KG1 (cell line): ENCODE results near the gene MVB12B.

ENCODE experiments used
- DNase-seq: peaks from one replicate; lab custom pipeline; 2025; lab: John Stamatoyannopoulos, UW

The MVB12B gene

DNA sequence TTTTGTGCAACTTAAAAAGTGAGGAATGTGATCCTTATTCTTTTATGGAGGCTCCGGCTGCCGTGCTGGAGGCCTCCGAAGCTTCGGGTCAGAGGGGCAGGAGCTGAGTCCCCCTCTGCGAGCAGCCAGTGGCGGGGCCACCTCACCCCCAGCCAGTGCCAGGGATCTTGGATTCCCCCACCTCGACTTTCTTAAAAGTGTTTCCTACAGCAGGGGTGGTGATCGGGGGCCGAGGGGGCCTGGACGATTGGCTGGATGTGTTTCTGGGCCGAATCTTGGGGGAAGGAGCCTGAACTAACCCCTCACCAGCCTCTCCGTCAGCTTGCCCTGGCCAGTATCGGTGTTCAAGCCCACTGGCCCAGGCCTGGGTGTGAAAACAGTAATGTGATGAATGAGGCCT lies 194.9 kb downstream of the MVB12B start:
- DNase-seq: no peak

DNA sequence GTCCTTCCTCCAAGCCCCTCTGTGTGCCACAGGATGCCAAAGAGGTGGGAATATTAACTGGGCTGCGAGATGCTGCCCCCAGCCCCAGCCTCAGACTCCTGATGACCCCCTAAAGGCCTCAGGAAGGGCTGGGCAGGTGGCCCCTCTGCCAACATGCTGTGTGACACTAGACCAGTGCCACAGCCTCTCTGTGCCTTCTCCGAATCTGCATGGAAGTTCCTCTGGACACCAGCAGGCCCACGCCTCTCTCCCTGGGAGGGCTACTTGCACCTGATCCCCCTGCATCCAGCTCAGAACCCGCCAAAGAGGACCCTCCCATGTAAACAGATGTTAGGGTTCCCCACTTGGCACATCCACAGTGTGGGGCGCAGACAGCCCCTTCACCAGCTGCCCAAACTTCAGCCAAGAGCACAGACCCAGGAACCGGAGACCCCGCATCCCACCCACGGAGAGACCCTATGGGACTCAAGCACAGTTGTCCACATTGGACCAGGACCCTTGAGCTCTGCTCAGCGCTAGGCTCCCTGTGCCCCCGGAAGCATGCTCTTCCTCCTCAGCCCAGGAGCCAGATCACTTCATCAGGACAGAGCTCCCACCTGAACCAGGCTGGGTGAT lies 195.5 kb downstream of the MVB12B start:
- no peak for DNase-seq

DNA sequence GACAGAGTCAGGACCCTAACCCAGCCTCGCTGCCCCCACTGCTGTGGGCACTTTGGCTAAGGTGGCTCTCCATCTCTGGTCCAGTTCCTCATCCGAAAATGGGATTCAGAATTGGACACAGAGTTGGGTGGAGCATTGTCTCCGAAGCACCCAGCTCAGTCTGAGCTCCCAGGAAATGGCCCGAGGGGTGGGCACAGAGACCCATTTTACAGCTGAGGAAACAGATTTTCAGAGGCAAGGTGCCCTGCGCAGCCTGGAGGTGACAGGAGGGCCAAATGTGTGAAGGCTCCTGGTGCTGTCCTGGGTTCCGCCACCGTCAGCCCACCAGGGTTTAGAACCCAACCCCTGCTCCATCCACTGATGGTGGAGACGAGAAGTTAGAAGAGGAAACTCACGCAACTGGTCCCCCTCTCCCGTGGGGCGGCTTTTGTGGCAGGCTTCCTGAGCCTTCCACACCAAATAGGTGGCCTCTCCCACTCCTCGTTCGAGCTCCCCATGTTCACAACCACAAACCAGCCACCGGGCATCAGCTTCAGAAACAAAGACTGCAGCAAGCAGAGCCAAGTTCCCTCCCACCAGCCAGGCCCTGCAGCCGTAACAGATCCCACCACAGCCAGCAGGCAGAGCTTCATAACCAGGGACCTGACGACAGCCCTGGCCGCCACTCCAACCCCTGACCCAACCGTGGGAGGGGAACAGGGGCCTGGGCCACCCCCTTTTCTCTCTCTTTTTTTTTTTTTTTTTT lies 196.2 kb downstream of the MVB12B start:
- DNase-seq: no peak

DNA sequence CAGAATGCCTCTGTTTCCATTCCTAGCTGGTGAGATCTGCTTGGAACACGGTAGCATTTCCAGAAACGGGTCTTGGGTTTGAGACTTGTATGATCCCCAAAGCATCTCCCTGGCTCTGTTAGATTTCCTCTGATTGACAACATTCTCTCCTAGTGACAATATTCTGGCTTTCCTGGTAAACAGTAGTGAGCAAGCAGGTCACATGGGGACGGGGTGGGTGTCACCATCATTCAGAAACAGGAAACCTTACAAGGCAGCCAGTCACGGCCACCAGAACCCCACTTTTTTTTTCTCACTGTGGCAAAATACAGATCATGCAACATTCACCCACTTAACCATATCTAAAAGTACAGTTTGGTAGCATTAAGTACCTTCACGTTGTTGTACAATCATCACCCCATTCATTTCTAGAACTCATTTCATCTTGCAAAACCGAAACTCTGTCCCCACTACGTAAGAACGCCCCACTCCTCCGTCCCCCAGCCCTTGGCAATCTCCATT lies 197.0 kb downstream of the MVB12B start:
- no peak for DNase-seq

DNA sequence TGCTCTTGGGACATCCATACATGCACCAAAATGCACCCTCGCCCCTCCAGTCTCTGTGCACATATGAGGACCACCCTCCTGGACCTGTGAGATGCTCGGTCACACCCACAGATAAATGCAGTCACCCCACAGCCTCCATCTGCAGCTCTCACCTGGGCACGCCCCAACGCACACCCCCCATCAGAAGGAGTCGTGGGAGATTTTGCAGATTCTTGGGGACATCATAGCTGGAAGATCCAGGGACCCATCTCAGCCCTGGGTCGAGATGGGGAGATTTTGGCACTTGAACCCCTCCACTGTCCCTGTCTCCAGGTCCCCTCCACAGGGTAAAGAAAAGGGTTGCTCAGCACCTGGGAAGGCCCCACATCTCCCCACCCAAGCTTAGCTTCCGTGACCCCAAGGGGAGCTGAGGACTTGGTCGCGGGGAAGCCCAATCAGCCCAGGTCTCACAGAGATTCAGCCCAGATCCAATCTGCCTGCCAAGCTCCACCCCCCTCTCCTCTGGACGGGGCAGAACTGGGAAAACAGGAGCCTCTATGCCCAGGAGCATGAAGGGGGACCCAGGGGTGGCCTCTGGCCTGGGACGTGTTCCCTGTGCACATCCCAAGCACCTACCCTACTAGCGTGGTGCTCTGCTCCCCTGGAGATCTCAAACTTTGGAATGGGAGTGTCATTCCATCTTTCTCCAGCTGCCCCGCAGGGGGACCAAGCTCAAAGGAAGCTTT lies 197.9 kb downstream of the MVB12B start:
- DNase-seq: no peak

DNA sequence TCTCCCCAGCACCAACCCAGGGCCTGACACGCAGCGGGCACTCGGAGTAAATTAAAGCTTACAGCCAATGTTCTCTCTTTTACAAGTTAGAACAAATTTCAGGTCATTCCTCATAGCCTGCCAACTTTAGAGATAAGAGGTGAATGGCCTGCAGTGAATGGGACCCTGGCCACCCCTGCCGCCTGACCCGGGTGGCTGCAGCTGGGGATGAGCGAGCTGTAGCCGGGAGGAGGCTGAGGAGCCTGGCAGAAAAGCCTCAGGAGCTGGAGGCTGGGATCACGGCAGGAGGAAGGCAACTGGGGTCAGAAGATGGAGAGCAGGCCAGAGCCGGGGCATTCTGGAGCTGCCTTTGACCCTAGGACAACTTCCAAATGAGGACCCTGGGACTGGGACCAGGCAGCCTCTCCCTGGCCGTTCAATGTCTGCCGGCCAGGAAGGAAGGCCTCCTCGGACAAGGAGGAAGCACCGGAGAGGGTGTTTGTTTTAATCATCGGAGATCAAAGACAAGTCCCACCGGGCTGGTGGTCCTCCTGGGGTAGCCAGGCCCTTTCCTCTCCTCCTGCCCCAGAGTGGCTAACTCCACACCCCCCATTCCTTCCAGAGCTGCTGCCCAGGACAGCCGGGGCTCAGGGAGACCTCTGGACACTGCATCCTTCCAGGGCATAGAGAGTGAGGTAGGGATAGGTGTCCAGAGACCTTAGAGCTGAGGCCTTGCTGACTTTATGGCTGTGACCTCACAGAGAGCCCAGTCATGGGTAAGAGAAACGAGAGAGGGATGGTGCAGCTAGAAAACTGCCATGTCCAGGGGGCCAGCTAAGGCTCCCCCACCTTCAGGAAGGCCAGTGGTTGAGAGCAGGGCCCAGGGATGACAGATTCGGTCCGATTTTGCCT lies 199.8 kb downstream of the MVB12B start:
- no peak for DNase-seq

DNA sequence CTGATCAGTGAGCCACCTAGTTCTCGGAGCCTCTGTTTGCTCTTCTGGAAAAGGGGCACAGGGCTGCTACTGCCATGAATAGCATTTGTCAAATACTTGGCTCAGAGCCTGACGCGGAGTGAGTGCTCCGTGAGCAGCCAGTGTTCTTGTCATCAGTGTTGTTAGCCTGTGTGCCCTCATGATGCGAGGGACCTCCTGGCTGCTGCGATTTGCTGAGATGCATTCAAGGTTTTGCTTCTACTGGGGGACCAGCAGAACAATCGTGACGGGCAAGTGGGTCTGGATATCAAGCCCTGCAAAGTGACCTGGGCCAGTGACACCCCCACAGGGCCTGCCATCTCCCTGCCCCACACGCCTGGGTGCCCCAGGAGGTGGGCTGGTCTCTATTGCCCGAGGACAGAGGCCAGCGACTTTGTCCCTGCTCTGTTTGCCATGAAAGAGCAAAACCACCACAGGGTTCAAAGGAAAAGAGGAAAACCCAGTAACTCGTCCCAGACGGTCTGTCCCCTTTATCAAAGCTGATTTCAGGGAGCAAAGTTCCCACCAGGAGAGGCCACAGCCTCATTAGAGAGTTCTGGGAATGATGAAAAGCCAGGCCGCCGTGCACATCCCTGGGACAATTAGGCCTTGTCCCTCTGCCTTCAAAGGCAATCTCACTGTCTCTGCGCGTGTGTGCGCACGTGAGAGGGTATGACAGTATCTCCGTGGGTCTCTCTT lies 200.6 kb downstream of the MVB12B start:
- DNase-seq: no peak

DNA sequence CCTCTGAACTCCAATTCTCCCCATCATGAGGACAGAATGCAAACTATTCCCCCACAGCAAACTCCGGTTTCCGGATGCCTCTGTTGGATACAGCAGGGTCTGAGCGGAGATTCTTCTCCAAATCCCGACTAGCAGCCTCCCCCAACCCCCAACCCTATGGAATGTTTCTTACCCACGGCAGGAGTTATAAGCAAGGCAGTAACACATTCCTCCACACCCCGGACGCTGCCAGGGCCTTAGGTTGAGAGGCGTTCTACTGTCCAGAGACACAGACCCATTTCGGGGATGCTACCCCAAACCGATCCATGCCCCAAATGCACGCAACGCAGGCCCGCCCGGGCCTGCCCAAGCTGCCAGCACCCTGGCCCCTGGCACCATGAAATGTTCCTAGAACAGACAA lies 201.5 kb downstream of the MVB12B start:
- no peak for DNase-seq

DNA sequence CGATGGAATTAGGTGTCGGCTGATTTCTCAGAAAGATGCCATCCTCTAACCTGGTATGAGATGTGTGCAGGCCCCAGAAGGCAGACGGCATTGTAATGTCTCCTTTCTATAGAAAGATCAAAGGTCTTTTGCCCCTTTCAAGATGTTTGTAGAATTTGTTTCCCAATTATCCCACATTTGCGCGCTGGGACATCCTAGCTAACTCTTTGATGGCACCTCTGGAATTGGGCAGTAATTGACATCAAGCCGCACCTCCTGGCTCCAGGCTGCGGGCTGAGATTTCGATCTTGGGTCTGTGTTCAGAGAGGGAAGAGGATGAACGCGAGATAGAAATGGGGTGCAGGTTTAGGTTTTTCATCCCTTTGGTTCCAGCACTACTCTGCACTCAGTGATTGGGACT lies 202.3 kb downstream of the MVB12B start:
- no peak for DNase-seq

DNA sequence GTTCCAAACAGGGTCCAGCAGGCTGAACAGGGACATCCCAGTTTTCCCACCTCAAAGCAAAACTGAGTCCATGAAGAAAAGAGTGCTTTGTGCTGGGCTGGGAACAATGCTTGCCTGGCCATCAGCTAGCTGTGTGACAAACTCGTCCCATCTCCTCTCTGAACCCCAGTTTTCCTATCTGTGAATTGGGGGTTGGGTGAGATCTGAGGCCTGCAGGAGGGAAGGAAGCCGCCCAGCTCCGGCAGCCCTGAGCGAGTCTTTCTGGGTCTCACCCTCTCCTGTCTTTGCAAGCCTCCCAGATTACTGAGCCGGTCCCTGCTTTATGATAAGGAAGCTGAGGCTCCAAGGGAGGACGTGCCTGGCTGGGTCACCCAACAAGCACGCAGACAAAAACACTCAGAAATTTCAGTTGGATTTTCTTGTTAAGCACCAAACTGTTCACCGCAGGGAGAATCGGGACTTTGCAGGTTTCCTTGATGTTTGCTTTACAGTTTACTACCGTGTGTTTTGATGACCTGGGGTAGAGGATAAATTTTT lies 204.5 kb downstream of the MVB12B start:
- DNase-seq: no peak

DNA sequence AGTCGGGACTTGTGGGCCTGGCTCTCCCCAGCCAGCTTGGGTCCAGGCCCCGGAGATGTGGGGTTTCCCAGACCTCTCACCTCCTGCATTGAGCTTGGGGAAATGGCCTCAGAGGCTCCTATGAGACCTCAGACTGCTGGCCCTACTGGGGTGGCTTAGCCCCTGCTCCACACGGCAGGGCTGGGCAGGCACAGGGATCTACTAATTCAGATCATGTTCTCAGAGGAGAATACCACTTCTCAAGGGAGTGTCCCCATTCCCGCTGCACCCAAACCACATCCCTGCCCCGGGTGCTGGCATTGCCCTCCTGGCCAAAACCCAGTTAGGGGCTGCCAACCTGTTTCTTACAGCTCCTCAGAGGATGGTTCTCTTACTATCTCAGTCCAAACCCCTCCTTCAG lies 205.0 kb downstream of the MVB12B start:
- DNase-seq: no peak

DNA sequence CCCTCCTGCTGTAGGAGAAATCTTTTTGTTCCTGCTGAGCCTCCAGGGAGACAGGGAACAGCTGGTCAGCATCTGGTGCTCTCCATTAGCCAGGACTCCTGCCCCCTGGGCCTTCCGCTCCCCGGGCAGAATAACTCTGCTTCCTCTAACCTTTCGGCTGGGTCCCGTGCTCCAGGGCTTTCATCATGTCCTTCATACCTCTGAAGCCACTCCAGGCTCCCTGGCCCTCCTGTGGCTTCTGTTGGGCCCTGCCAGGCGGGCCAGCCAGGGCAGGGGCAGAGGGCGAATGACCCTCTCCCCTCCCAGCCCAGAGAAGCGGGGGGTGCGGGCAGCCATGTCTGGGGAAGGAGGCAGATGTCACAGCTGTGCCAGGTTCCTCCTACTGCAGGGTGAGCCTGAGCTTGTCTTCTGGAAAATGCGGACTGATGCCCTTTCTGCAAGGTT lies 205.4 kb downstream of the MVB12B start:
- no peak for DNase-seq

DNA sequence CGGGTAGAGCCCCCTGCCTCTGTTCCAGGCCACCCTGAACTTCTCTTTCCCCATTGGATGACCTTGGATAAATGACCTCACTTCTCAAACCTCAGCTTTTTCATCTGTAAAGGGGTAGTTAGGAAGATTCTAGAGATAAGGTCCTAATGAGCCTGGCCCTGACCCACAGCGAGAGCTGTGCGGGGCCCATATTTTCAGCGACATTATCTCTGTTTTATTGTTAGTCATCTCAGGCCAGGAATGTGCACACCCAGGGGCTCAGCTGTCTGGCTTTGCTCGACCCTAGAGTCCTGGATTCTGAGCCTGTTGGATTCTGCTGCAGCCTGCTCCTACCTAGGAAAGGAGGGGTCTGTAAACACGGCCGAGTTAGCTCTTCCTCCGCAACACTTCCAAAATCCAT lies 205.9 kb downstream of the MVB12B start:
- DNase-seq: no peak

DNA sequence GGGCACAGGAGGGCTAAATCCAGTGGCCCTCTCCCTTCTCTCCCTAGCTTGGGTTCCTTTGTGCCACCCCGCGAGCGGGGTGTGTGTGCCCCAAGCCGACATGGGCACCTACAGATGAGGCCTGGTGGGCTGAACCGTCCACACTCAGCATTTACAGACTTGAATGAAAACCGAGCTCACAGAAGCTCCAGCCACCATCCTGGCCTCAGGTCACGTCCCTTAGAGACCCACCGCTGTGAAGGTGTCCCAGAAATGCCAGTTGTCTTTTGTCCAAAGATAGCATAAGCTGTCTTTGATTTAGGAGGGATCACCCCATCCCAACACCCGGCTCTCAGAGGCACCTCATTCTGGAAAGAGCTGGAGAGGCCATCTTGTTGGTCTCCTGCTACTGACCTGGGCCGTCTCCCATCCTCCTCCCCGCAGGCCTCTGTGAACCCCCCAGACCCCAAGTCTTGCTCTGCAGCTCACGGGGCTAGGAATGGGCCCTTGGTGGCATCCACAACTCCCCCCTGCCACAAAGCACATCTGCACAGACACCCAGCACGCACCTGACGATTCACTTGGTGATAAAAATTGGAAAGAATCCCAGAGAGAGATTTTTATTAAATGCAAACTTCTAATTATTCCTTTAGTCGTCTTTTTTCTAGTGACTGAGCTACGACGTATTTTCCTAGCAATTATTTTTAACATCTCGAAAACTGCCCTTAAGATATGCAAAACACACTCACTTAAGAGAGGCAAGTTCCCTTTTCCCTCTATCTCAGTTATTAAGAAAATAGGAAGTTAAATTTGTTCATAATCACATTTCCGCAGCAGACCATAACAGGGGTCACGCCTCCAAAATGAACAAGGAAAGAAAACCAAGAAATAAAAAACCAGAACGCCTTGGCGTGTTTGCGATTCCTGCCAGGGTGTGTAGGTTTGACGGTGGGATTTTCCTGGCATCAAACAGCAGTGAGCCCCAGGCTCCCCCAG lies 206.6 kb downstream of the MVB12B start:
- DNase-seq: no peak

DNA sequence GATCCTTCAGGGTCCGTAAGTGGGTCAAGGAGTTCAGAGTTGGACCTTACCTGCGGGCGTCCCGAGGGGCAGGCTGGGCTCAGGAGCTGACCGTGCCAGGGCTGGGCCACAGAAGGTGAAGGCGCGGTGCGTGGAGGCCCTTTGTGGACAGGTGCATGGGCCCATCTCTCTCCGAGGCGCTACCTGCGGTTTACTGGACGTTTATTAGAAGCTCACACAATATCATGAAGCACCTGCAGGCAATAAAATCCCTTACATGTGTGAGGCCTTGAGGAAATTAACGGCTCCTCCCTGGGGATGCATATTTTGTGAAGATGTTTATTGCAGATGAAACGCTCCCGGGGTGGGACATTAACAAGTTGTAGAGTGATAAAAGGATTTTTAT lies 207.3 kb downstream of the MVB12B start:
- no peak for DNase-seq

DNA sequence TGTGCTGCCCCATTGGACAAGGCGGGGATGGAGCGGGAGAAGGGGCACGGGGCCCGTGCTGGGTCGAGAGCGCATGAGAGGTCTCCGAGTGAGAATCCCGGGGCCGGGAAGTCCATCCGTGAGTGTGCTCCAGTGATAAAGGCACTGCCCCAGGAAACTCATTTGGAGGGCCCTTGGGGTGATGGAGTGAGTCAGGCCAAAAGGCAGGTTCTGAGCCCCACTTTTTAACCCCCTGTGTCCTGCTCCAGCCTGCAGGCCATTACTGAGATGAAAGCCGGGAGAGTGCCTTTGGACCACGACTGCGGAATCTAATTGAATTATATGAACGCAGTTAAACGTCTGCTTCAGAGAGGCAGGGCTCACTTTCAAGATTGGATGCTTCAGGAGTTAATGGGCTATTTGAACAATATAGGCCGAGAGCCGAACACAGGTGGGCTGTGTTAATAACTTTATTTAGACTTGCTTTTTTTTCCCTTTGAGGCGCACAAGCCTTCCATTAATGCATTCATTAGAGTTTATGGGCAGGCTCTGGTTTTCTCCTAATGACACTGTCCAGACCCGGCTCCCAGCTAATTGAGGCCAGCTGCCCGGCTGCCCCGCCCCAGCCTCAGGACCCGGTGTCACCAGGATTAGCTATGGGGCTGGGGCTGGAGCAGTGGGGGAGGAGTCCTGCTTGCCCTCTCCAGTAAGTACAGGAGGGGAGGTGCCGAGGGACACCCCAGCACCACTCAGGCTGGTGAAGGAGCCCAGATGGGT lies 208.0 kb downstream of the MVB12B start:
- no peak for DNase-seq

DNA sequence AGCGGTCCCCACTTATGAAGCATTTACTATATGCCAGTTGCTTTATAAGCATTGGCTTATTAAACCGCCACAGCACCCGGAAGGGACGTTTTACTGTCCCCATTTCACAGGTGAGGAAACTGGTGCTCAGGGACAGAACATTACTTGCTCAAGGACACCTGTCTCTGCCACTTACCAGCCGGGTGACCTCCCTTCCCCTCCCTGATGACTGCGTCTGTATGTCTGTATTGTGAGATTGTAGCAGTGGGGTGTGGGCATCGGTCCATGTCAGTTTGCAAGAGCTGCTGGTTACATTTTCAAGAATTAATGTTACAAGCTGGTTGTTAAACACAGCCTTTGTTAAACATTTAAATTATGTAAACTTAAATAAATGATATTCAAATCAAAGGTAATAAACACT lies 209.5 kb downstream of the MVB12B start:
- DNase-seq: no peak

DNA sequence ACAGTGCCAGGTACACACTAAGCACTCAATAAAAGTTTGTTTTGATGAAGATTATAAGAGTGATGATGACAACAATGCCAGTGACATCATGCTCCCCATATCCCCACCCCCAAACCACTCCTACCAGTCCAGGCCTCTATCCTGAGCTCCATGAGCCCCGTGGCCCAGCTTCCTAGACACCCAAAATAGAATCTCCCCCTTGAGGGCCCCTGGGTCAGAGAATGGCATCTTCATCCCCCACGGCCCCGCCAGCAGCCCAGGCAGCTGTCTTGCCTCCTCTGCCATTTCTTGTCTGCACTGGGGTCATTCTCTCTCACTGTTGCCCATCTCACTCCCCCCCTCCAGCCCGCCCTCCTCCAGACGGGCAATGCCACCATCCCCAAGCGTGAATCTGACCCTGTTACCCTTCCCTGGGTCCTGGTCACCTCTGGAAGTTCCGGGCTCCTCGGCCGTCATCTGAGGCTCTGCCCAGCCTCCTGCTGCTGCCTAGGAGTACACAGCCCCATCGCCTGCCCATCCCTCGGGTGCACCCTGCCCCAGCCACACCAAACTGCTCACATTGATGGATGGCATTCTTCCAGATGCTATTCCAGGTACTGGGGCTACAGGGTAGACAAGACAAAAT lies 210.3 kb downstream of the MVB12B start:
- no peak for DNase-seq

DNA sequence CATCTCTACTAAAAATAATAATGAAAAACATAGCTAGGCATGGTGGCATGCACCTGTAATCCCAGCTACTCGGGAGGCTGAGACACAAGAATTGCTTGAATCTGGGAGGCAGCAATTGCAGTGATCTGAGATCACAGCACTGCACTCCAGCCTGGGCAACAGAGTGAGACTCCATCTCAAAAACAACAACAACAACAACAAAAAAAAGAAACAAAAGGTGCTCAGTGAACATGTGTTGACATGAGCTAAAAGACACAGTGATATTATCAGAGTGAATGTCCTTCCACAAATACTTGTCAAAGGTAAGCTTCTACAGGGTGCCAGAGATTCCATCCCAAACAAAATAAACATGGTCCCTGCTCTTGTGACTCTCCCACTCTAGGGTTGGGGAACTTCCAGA lies 211.9 kb downstream of the MVB12B start:
- no peak for DNase-seq
